Frontal cortex (tissue), 4 donors: ENCODE results near the gene MEGF9. TPM values are rescaled to one million over a fixed set of nuclear protein-coding genes. Genes with fewer than 3 reads are reported as not detected.

Source experiments
- DNase-seq, 2 donors: peaks; one replicate each; pipeline ENCODE4 v3.0.0; 2012; ENCODE audit warnings: low spot score in 2 of 2
- FAIRE-seq: peaks from 2 replicates; lab custom pipeline; 2012; peaks lifted over from hg19 to GRCh38; lab: Jason Lieb, UNC
- total RNA-seq: library from RNA; depleted of rRNA; stranded (reverse); fragments of >200 nt; gene quantifications from one replicate; pipeline ENCODE4 v1.2.3, GENCODE V29; 2014
- donor health status: control.
- donor health status: control.
- donor health status: control.

The MEGF9 gene
- total RNA-seq, 1 donor from 2014 or later = 59.5 TPM

DNA sequence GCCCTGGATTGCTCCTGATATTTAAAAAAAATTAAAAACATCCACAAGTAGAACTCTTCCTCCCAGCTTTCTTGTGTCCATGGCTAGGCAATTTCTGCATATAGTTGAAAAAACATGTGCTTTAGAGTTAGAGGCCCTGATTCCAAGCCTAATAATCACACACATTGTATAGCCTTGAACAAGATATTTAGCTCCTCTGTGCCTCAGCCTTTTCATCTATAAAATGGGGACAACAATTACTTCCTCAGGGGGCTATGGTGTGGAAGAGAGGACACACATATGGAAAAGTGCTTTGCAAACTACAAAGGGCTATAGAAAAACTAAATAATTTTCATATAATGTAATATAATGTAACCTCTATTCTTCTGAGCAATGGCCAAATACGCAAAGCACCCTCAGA lies 111.3 kb downstream of the MEGF9 start:
- DNase-seq = no peak
- FAIRE-seq = no peak

DNA sequence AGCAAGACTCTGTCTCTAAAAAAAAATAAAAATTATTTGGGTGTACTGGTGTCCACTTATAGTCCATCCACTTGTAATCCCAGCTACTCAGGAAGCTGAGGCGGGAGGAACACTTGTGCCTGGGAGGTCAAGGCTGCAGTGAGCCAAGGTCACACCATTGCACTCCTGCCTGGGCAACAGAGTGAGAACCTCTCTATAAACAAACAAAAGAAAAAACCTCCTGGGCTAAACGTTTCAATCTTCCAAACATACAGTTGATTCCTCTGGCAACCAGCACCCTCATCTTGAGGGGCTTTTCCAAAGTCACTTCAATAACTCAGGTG lies 120.4 kb downstream of the MEGF9 start:
- DNase-seq = no peak
- FAIRE-seq = no peak

DNA sequence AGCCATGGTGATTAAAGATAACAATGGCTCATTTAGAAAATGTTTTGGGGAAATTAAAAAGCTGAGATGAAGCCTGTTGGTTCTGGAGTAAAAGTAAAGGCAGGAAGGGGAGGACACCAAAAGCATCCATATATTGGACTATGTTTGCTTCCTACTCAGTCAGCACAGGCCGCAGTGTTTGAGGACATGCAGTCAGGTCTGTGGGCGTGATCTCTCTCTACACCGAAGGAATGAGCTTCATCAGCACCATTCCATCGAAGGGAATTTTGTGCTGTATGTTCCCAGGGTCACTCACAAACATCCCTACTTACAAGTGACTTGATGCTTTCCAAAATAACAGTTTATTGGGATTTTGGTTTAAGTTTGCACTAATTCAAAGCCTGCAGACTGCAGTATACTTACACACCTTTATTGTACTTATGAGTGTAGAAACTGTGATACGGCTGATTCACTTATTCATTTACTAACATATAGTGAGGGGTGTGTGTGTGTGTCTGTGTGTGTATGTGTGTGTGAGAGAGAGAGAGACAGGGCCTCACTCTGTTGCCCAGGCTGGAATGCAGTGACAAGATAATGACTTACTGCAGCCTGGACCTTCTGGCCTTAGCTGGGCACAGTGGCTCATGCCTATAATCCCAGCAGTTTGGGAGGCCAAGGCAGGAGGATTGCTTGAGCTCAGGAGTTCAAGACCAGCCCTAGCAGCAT lies 120.9 kb downstream of the MEGF9 start:
- no peak for DNase-seq
- no peak for FAIRE-seq

DNA sequence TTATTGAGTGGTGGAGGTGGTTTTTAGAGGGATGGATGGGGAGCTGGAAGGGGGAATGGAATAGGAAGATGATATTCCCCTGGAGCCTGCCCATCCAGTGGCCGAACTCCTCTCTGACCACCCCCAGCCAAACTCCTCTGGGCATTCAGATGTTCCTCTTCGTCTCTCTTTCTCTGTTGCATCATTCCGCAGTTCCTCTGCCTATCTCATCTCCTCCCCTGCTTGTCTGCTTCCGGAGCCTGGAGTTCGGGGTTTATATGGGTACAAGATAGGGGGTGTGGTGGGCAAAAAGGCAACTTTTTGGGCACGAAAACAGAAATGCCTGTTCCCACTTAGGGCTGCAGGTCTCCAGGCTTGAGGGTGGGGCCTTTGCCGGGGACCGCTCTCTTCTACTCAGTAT lies 122.1 kb downstream of the MEGF9 start:
- FAIRE-seq (no peak), DNase-seq (no peak)

DNA sequence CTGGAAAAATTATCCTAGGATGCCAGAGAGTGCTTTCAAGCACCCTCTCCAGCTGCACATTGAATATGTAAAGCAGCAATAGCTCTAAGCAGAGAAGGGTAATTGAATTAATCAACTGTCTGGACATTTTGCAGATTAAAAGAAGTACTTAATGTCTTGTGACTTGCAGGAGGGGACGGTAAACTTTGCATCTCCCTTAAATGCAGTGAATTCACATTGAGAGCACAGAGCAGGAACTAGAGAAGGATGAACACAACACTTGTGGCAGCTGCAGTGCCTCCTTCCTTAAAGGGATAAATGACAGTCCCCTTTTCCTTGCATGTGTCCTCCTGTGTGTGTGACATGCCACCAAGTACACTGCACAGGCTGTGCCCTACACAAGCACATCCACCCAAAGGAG lies 126.9 kb downstream of the MEGF9 start:
- DNase-seq (no peak), FAIRE-seq (no peak)

DNA sequence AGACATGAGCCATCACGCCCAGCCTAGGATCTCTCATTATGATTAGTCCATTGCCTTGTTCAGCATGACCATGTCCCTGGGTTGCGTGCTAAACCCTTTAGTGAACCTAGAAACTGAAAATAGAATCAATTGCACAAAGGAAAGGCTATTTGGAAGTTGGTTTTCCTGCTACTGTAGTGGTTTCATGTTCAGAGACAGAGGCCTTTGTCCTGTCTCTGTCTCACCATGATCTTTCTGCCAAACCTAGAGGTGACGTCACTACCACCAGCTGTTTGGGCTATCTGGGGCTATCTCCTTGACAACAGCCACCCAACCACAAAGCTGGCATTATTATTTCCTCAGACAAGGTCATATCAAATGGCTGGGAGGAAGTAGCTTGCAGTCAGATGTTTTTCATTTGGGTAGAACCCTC lies 130.3 kb downstream of the MEGF9 start:
- FAIRE-seq (peak; percentile 77), DNase-seq (peak; percentile 49 to 68)

DNA sequence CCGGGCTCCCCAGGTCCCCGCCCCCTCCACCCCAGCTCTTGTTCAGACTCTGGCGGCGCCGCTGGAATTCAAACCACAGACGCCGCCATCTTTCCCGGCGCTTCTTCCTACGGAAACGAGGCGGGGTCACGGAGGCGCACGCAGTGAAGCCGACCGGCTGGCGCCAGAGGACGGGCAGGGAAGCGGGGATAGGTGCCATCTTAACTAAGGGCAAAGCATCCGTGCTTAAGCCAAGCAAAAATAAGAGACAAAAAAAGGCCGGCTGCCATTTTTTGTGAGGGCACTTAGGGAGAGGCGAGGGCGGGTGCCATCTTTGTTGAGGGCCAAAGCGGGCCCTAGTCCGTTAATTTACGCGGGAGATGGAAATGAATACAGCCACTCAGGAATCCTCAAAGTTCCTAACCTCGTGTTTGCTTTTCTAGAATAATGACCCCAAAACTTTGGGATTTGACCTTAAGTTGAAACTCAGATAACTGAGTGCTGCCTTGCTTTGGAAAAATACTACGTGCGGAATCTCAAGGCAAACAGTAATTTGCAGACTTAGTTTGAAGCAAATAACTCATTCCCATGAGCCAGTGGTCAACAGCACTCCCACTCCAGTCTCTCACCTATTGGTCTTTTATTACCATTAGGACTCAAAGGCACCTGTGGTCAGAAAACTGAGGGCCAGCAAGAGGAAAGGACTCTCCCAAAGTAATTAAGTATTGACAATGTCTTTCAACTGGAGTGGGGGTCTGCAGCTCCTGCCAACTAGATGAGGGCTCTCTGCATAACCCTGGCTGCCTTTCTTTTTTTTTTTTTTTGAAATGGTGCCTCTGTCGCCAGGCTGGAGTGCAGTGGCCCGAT lies 134.0 kb downstream of the MEGF9 start, which contains the start of gene CDK5RAP2:
Gene CDK5RAP2 (minus strand): TSS at position 117 of the 846 bp plus-strand sequence. CDS start 189 bp downstream, outside the sequence.
- DNase-seq (peak; percentile 79 to 88), FAIRE-seq (peak; percentile 47)

DNA sequence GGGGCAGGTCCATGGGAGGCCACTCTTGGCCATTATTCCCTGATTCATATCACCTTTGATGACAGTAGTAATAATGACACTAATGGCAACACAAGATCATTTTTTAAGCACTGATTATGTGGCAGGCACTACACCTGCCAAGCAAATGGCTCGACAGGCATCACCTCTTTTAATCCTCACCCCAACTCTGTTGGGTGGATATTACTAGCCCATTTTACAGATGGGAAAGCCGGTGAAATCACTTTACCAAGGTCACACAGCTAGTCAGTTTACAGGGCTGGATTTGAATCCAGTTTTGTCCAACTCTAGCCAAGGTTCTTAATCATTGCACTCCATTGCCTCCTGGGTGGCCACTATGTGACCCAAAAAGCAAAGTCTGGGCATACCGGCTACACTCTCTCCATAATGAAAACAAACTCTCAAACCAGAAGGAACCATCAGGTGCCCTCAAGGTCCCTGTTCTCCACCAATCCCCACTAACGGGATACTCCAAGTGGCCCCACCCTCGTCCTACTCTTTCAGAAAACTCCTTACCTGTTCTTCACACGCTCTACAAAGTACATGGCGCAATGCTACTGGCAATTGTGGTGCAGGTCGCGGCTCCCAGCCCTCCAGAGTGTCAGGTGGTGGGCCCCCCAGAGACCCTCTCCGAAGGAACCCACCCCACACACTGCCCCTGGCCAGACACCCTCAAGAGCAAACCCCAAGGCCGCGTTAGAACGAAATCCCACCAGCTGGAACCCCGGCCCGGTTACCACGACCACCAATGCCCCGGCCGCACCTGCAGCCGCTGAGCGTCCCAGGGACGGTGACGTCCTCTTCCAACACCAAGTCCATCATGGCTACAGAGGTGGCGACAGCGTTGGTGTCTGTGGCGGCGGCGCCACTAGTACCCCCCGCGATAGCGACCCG lies 134.9 kb downstream of the MEGF9 start:
- DNase-seq (no peak), FAIRE-seq (no peak)

DNA sequence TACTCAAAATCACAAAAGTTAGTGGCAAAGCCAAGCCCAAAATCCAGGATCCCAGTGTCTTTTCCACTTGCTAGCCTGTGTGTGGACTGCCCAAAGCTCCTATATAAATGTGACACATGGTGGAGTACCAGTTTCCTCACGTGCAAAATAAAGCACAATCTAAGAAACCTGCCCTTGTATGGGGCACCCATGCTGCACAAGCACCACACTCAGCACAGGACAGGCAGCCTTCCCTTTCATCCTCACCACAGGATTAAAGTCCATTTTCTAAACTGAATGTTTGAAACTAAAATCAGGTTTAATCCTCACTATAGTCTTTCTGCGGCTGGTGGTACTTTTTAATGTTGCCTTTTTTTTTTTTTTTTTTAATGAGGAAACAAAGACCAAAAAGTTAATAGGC lies 139.8 kb downstream of the MEGF9 start:
- DNase-seq (no peak), FAIRE-seq (no peak)

DNA sequence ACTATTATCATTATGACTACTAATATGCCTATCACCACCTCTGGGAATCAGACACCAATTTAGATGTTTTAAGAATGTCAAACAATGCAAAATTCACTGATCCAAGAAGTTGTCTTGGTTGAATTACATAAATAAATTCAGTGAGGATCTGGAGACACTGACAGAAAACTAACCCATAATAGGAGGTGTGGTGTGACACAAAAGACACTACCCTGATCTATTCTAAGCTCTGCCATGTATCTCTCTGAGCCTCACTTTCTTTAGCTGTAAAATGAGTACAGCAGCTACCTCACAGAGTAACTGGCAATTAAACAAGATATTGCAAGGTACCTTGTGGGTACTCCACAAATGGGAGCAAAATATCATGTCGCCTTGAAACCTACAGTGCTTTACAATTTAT lies 141.8 kb downstream of the MEGF9 start:
- FAIRE-seq = no peak

DNA sequence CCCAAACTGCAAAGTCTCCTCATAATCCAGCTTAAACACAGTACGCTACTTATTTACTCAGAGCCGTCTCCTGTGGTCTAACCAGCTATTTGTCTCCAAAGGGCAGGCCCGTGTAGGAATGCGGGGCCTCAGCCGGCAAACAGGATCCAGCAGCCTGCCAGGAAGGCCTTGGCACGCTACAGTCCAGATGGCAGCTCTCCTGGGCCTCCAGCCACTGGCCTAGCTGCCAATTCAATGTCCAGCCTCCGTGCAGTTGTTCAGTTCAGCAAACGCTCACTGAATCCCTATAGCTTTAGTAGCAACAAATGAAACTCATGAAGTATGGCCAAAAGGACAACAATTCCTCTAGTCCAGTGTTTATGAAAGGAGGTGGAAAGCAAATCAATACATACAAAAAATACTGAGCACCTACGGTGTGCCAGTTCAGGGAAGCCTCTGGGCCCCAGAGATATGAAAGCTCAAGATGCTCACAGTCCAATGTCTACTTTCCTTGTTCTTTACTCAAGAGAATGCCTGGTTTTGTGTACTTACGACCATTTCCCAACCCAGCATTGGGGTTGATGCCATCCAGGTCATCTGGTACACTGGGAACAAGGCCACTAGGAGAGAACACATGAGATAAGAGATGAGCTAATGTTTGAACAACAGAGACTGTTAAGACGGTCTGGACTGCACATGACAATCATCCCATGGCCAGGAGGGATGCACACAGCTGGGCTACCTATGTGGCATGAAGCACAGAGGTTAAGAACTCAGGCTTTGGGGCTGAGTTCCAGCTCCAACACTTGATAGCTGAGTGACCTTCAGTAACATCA lies 142.6 kb downstream of the MEGF9 start:
- FAIRE-seq = no peak
- DNase-seq = peak; percentile 43 to 53

More for the DNA sequence above, 141.8 kb downstream of the MEGF9 start:
- DNase-seq = no peak

DNA sequence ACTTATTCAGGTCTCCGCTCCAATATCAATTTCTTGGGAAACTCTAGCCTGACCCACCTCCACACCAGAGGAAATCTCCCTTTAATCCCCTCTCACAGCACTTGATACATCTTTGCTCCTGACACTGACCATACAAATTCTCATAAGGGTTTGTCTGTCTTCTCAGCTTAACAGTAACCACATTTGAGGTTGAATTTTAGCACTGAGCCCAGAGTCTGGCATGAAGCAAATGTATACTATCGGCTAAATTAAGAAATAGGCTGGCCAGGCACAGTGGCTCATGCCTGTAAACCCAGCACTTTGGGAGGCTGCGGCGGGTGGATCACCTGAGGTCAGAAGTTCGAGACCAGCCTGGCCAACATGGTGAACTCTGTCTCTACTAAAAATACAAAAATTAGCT lies 144.0 kb downstream of the MEGF9 start:
- DNase-seq = no peak
- no peak for FAIRE-seq

DNA sequence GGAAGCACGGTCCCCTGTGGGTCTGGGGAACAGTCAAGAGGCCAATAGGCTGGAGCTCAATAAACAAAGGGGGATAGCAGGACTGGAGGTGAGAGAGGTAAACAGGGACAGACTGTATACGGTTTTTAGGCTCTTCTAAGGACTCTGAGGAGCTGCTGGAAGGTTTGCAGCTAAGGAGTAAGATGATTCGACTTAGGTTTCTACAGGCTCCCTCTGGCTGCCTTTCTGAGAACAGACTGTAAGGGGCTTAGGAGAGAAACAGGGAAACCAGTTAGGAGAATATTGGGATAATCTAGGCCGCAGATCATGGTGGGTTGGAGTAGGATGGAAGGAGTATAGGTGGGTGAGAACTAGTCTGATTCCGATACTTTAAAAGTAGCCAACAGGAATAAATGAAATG lies 144.7 kb downstream of the MEGF9 start:
- no peak for FAIRE-seq
- no peak for DNase-seq

DNA sequence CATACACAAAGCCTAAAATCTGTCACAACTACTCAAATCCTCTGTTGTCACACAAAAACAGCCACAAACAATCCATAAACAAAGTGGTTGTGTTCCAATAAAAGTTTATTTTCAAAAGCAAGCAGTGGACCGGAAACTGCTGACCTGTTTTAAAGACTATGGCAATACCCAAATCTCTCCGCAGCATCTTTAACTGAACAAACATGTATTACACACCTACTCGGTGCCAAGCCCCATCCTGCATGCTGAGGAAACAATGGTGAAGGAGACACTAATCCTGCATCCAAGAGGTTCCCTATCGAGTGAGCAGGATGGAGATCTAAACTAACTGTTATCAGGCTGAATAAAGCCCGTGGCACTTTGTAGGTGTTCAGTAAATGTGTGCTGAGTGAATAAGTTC lies 145.5 kb downstream of the MEGF9 start:
- no peak for FAIRE-seq

DNA sequence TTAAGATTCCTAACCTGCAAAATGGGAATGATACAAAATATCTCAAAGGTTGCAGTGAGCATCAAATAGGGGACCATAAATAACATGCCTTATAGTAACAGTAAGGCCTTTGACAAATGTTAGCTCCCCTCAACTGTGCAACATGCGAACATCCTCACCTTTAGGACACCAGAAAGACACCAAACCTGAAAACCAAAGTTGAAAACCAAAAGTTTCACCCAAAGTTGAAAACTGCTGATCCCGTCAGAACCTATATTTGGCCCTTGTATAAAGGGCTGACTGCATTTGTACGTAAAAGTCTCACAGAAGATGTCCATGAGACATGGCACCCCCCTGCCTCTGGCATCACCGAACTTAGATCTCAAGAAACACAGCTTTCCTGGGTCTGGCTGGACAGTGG lies 146.4 kb downstream of the MEGF9 start:
- FAIRE-seq (no peak), DNase-seq (no peak)

More for the DNA sequence above, 145.5 kb downstream of the MEGF9 start:
- DNase-seq = no peak

DNA sequence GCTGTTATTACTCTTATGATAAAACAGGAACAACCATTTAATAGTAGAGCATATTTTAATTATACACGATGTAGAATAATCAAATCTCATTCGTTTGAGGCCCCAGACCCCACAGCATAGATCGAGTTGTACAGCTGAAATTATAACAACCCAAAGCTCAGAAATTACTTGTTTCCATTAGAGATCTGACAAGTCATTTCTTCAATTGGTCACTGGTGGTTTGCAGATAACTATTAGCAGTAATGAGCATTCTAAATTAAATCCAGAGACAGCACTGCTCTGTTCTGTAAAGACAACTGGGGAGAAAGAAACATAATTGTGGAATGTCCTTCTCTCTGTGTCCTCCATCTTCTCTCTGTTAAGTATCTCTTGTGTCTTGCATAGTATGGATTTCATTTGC lies 147.2 kb downstream of the MEGF9 start:
- no peak for DNase-seq
- FAIRE-seq = no peak

DNA sequence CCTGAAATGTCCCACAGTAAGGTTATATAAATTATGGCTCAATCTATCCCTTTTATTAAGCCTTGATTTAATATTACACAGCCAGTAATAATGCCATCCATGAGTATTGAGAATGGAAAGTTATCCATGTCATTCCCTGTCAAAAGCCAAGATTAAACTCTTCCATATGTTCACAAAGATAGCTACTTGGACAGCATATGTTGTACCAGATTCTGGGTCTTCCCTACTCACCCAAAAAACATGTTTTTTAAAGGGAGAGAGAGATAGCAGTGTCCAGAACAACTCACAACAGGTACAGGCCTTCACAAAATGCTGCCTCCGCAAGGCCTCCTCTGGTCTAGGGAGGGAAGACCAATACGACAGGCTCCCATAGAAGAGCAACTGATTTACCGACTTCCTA lies 149.7 kb downstream of the MEGF9 start:
- FAIRE-seq (no peak), DNase-seq (no peak)

DNA sequence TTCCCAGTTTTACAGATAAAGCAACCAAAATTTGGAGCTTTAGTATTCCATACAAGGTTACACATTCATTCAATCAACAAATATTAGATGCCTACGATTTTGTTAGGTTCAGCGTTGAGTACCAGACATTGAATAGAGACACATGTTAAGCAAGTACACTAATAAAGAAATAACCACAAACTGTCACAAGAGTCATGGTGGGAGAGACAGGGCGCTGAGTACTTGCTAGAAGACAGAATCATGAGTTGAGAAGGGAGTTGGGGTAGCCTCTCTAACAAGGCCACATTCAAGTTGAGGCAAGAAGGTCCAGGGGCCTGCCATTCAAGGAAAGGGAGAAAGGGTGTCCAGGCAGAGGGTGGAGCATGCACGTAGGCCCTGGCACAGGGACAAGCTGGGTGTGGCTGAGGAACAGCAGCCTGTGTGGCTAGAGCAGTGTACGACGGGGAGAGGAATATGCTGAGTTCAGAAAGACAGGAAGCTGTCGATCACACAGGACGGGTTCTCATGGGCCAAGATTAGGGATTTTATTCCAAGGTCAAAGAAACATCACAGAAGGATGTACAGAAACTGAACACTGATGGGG lies 151.3 kb downstream of the MEGF9 start:
- FAIRE-seq = no peak
- no peak for DNase-seq

DNA sequence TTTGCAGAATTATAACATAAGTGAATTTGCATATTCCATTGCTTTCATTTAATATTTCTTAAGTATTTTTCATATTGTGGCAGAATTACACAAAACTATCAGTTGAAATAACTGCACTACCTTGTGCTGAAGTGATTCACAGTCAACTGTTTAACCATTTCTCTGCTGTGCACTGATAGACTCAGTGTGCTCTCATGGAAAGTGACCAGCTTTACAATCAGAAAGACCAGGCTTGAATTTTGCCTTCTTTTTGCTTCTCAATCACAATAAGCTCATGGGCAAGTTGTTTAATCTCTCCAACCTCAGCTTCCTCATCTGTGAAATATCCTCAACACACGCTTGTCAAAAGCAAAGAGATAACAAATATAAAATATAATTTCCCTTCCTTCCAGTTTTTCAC lies 152.6 kb downstream of the MEGF9 start:
- no peak for FAIRE-seq
- DNase-seq = no peak
